HepG2 (cell line): ENCODE measurements around the gene GINS2. TPM values are rescaled to one million over a fixed set of nuclear protein-coding genes. Genes with fewer than 3 reads are reported as not detected.

Experiments used
- ATAC-seq: fragments of 200-7000 bp; cut with Tn5 transposase; 3 replicates; pipeline ENCODE4 v1.9.1; 2020; ENCODE audit warnings: mild to moderate bottlenecking, moderate library complexity
- BruUV-seq: library from RNA; stranded (reverse); fragments of 400-500 nt; replicated peaks from 2 replicates; lab custom pipeline; 2021; lab: Mats Ljungman, UMichigan
- CTCF ChIA-PET: fragments of 300-600 bp; formaldehyde crosslinking; extraction: SDS; loops from one replicate; lab custom pipeline; 2021; ENCODE audit warnings: low total read pairs, inconsistent platforms, low intra/inter-chr PET ratio; lab: Yijun Ruan, JAX
- POLR2A ChIA-PET: fragments of 350-600 bp; sonication (Branson Sonifier 250); formaldehyde crosslinking; loops from one replicate; lab custom pipeline; 2020; ENCODE audit warnings: antibody characterized with exemption, inconsistent platforms; lab: Yijun Ruan, JAX
- DNase-seq: peaks from one replicate; pipeline ENCODE4 v3.0.0-alpha.2; 2015; ENCODE audit warnings: low spot score
- FAIRE-seq: peaks from 3 replicates; lab custom pipeline; 2011; peaks lifted over from hg19 to GRCh38; lab: Jason Lieb, UNC
- H2AFZ ChIP-seq: one replicate; pipeline ENCODE4 v1.6.1; 2011; ENCODE audit warnings: low read length, inconsistent platforms
- H3K27ac ChIP-seq: fragments of 300-600 bp; 3 replicates; pipeline ENCODE4 v1.8.0; 2011; ENCODE audit warnings: mixed run types, mild to moderate bottlenecking, mixed read lengths, low read length, inconsistent platforms; ENCODE audit not compliant: insufficient read depth; ENCODE audit errors: extremely low read length
- H3K27me3 ChIP-seq, 2 experiments: fragments of 200-600 bp in 1 of 2; 2 replicates in 1 of 2; 3 replicates in 1 of 2; pipeline versions ENCODE4 v1.6.0 to v1.8.0; 2011; ENCODE audit warnings: low read length in 2 of 2, mild to moderate bottlenecking in 2 of 2, moderate library complexity in 2 of 2, inconsistent platforms in 1 of 2; ENCODE audit not compliant: insufficient read depth in 2 of 2, control insufficient read depth in 1 of 2
- H3K36me3 ChIP-seq, 2 experiments: fragments of 200-600 bp in 1 of 2; replicated peaks in 1 of 2; 2 replicates in 1 of 2; 3 replicates in 1 of 2; pipeline versions ENCODE4 v1.5.1 to v1.8.0; 2011; ENCODE audit warnings: low read length in 2 of 2, inconsistent platforms in 1 of 2; ENCODE audit not compliant: insufficient read depth in 2 of 2, control insufficient read depth in 1 of 2
- H3K4me1 ChIP-seq: 2 replicates; pipeline ENCODE4 v1.5.1; 2012; ENCODE audit warnings: low read length, inconsistent platforms; ENCODE audit not compliant: insufficient read depth
- H3K4me2 ChIP-seq: 2 replicates; pipeline ENCODE4 v1.6.0; 2011; ENCODE audit warnings: low read depth, low read length, inconsistent platforms
- H3K4me3 ChIP-seq, 3 experiments: fragments of 200-600 bp in 1 of 3; sonication (generic), shearing (Covaris generic) in 1 of 3; replicated peaks in 1 of 3; 2 replicates each; pipeline ENCODE4 v1.5.1; 2011 to 2016; ENCODE audit warnings: low read length in 3 of 3, inconsistent platforms in 2 of 3, low read depth in 2 of 3, mild to moderate bottlenecking in 2 of 3, control low read depth in 1 of 3, mixed read lengths in 1 of 3; ENCODE audit not compliant: insufficient read depth in 1 of 3
- H3K79me2 ChIP-seq: one replicate; pipeline ENCODE4 v1.6.1; 2011; ENCODE audit warnings: low read length, inconsistent platforms; ENCODE audit not compliant: insufficient read depth
- H3K9ac ChIP-seq: 2 replicates; pipeline ENCODE4 v1.6.0; 2011; ENCODE audit warnings: mild to moderate bottlenecking, low read depth, low read length, inconsistent platforms; ENCODE audit not compliant: insufficient read depth
- H3K9me3 ChIP-seq: 2 replicates; pipeline ENCODE4 v1.5.1; 2012; ENCODE audit warnings: mild to moderate bottlenecking, low read length
- H4K20me1 ChIP-seq: 2 replicates; pipeline ENCODE4 v1.6.0; 2011; ENCODE audit warnings: inconsistent platforms, mild to moderate bottlenecking, low read length, moderate library complexity; ENCODE audit not compliant: insufficient read depth
- ADNP ChIP-seq: sonication (generic); formaldehyde crosslinking; IDR thresholded peaks from 2 replicates; pipeline ENCODE4 v1.4.0; 2020; ENCODE audit warnings: missing genetic modification reagents
- CHD2 ChIP-seq: IDR thresholded peaks from 2 replicates; pipeline ENCODE4 v1.6.1; 2011; ENCODE audit warnings: low read depth, low read length, improper control_type of control experiment
- ZFP1 ChIP-seq: IDR thresholded peaks from 2 replicates; pipeline ENCODE4 v1.6.1; 2016
- ZNF142 ChIP-seq: sonication (generic); formaldehyde crosslinking; IDR thresholded peaks from 2 replicates; pipeline ENCODE4 v1.4.0; 2020; ENCODE audit warnings: missing genetic modification reagents
- ZNF576 ChIP-seq: sonication (generic); formaldehyde crosslinking; IDR thresholded peaks from 2 replicates; pipeline ENCODE4 v1.4.0; 2020; ENCODE audit warnings: mild to moderate bottlenecking, missing genetic modification reagents
- ZNF598 ChIP-seq: sonication (generic); formaldehyde crosslinking; IDR thresholded peaks from 2 replicates; pipeline ENCODE4 v1.5.1; 2020; ENCODE audit warnings: mild to moderate bottlenecking, missing genetic modification reagents, borderline replicate concordance
- ZNF777 ChIP-seq: sonication (generic); formaldehyde crosslinking; IDR thresholded peaks from 2 replicates; pipeline ENCODE4 v1.4.0; 2020; ENCODE audit warnings: missing genetic modification reagents
- ZSCAN9 ChIP-seq: IDR thresholded peaks from 2 replicates; pipeline ENCODE4 v1.6.1; 2016; ENCODE audit warnings: borderline replicate concordance
- ZXDC ChIP-seq: sonication (generic); formaldehyde crosslinking; IDR thresholded peaks from 2 replicates; pipeline ENCODE4 v1.5.0; 2020; ENCODE audit warnings: mild to moderate bottlenecking, missing genetic modification reagents
- WGBS: methylation state at CpG from one replicate; pipeline ENCODE4 v1.1.6; 2017; ENCODE audit warnings: low lambda C conversion rate; 5-methylcytosine and 5-hydroxymethylcytosine counted together
- in situ Hi-C: cut with HindIII; loops from 2 replicates; pipeline ENCODE4 v1.10.0; 2017; ENCODE audit warnings: low pct_unique_long_range_greater_than_20kb; ENCODE audit not compliant: extremely low pct_ligation_motif_present
- intact Hi-C: fragments of 100-400 bp; cut with micrococcal nuclease; formaldehyde crosslinking; loops from one replicate; pipeline ENCODE4 v1.10.0; 2022; ENCODE audit not compliant: unreplicated experiment
- polyA plus RNA-seq, 8 experiments: library from polyadenylated mRNA; depleted of rRNA in 3 of 8; stranded (reverse) in 7 of 8; unstranded in 1 of 8; fragments of >200 nt; fragmentation: Illumina TruSeq in 4 of 8; extraction: Trizol in 4 of 8; gene quantifications; 2 replicates each; pipeline versions ENCODE4 v1.2.1 to v1.2.3, GENCODE V29; 2011 to 2016; ENCODE audit warnings: low read depth in 4 of 8, missing spikeins in 1 of 8, mixed read lengths in 1 of 8; ENCODE audit not compliant: insufficient read depth in 1 of 8
- total RNA-seq, 5 experiments: library from RNA; depleted of rRNA; stranded (reverse); fragments of >200 nt; fragmentation: Illumina TruSeq; extraction: Trizol; gene quantifications; 2 replicates each; pipeline ENCODE4 v1.2.3, GENCODE V29; 2016; ENCODE audit warnings: low read depth in 1 of 5

GINS2 gene
- total and polyA plus RNA-seq, 2 of the 13 experiments (the other 11 are each of a cell fraction or from before 2014, with no cell fraction given), result 10.6 to 48.3 TPM

DNA sequence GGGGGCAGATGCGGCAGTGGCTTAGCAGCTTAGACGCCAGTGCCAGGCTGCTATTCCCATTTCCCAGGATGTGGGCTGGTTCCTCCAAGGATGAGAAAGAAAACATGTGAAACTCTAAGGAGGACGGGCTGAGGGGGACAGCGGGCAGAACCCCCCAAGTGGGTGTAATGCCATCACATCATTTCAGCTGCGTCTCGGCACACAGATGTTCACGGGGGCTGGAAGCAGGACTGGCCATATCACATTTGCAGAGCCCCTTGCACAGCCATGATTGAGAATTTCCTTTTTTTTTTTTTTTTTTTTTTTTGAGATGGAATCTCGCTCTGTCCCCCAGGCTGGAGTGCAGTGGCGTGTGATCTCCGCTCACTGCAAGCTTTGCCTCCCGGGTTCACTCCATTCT, 15.3 kb upstream of the GINS2 start:
- no peaks in the 10 kb centered on the region for H4K20me1 ChIP-seq
- H3K4me2 ChIP-seq, result no peak overlapping the region
- H3K9ac ChIP-seq, result no peak overlapping the region
- intact Hi-C loops (no loop called here), in situ Hi-C loops (no loop called here)
- no peaks in the 10 kb centered on the region for H3K79me2 ChIP-seq
- H2AFZ ChIP-seq, result no peak overlapping the region
- no peaks in the 10 kb centered on the region for H3K36me3 ChIP-seq
- ChIA-PET POLR2A (no interaction called here), CTCF (no interaction called here)
- TF ChIP-seq ZNF777 (CRISPR knock-in tag) (no peak), ZNF142 (no peak), ZNF576 (no peak), ZFP1 (CRISPR knock-in tag) (no peak), ZNF598 (no peak), CHD2 (no peak), ZXDC (no peak), ADNP (CRISPR knock-in tag) (no peak), ZSCAN9 (CRISPR knock-in tag) (no peak)
- DNase-seq, result no peak
- no peaks in the 10 kb centered on the region for H3K9me3 ChIP-seq
- WGBS, result 57% methylated on average over 11 of the region's 11 CpGs
- FAIRE-seq, result no peak
- H3K4me3 ChIP-seq, result no peak overlapping the region
- no peak for ATAC-seq
- peaks cover 1 to 28% of the 10 kb centered on the region in 2 experiments; a peak in 3 of 5 replicates for H3K27me3 ChIP-seq
- no peak overlapping the region for H3K27ac ChIP-seq
- no TSS peak for BruUV-seq
- H3K4me1 ChIP-seq, result no peaks in the 10 kb centered on the region
